GM12891 (cell line): Measurements from ENCODE around the gene ZDHHC4.
"Not testable (repeated sequence)": the region's sequence is repeated elsewhere in the genome, so short reads cannot be mapped to it uniquely, and the experiment has no call there.

Experiments used
- DNase-seq: peaks from one replicate; pipeline ENCODE4 v3.0.0; 2011; ENCODE audit warnings: low spot score; ENCODE audit not compliant: insufficient read length
- FAIRE-seq: peaks from 2 replicates; lab custom pipeline; 2011; peaks lifted over from hg19 to GRCh38; lab: Jason Lieb, UNC
- PAX5 ChIP-seq: IDR thresholded peaks from 2 replicates; pipeline ENCODE4 v1.6.1; 2011; ENCODE audit warnings: low read length, moderate library complexity, mild to moderate bottlenecking; ENCODE audit not compliant: insufficient read depth, severe bottlenecking
- POLR2A ChIP-seq: IDR thresholded peaks from 2 replicates; pipeline ENCODE4 v1.6.1; 2011; ENCODE audit warnings: low read depth, low read length, control low read depth
- POLR2AphosphoS5 ChIP-seq: IDR thresholded peaks from 2 replicates; pipeline ENCODE4 v1.6.1; 2011; ENCODE audit warnings: low read depth, low read length, control low read depth
- POU2F2 ChIP-seq: IDR thresholded peaks from 2 replicates; pipeline ENCODE4 v1.6.1; 2011; ENCODE audit warnings: low read depth, mild to moderate bottlenecking, control low read depth, low read length, moderate library complexity
- SPI1 ChIP-seq: IDR thresholded peaks from 2 replicates; pipeline ENCODE4 v1.6.1; 2011; ENCODE audit warnings: low read depth, low read length, control low read depth
- TAF1 ChIP-seq: IDR thresholded peaks from 2 replicates; pipeline ENCODE4 v1.6.1; 2011; ENCODE audit warnings: low read depth, low read length, control low read depth

The ZDHHC4 gene

DNA sequence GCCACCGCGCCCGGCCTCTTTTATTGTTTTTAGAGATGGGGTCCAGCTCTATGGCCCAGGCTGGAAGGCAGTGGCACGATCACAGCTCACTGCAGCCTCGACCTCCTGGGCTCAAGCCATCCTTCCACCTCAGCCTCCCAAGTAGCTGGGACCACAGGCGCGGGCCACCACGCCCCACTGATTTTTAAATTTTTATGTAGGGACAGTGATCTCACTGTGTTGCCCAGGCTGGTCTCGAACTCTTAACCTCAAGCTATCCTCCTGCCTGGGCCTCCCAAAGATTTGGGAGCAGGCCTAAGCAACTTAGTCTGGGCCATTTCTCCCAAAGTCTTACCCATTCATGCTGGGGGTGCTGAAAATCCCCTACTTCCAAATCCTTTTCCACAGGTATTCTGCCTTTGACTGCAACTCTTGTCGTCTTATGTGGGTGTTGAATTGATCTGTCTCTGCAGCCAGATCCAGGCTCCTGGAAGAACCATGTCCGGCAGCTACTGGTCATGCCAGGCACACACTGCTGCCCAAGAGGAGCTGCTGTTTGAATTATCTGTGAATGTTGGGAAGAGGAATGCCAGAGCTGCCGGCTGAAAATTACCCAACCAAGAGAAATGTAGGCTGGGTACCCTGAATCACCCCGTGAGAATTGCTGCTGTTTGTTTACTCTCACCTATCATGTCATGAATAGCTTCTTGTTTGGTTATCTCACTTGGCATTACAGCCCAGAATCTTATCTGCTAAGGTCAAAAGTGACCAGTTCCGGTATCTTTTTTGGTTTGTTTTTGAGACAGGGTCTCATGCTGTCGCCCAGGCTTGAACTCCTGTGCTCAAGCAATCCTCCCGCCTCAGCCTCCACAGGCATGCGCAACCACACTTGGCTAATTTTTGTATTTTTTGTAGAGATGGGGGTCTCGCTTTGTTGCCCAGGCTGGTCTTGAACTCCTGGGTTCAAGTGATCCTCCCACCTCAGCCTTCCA is 1.1 kb downstream of the ZDHHC4 start:
- no peak for TF ChIP-seq PAX5
- TF ChIP-seq POLR2AphosphoS5, result no peak
- TF ChIP-seq POLR2A, result no peak
- no peak for TF ChIP-seq SPI1
- no peak for TF ChIP-seq TAF1
- TF ChIP-seq POU2F2, result no peak
- no peak for FAIRE-seq
- DNase-seq, result no peak

DNA sequence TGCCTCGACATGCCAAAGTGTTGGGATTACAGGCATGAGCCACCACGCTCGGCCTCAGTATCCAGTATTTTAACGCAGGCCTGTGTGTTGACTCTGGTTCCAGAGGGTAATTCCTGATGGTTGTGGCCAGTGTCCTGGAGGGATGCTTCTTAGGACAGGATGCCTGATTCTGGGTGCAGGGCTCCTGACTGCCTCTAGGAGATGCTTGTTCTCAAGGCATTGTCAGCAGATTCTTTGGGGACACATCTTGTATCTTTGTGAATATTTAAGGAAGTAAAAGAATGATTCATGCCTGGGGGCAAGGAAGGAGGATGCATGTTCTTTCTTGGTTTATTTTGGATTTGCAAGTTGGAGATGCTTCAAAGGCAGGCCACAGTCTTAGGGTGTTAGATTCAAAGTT is 2.2 kb downstream of the ZDHHC4 start:
- DNase-seq, result no peak
- TF ChIP-seq TAF1 (no peak), POLR2A (no peak), SPI1 (no peak), POU2F2 (no peak), PAX5 (no peak), POLR2AphosphoS5 (no peak)
- no peak for FAIRE-seq

DNA sequence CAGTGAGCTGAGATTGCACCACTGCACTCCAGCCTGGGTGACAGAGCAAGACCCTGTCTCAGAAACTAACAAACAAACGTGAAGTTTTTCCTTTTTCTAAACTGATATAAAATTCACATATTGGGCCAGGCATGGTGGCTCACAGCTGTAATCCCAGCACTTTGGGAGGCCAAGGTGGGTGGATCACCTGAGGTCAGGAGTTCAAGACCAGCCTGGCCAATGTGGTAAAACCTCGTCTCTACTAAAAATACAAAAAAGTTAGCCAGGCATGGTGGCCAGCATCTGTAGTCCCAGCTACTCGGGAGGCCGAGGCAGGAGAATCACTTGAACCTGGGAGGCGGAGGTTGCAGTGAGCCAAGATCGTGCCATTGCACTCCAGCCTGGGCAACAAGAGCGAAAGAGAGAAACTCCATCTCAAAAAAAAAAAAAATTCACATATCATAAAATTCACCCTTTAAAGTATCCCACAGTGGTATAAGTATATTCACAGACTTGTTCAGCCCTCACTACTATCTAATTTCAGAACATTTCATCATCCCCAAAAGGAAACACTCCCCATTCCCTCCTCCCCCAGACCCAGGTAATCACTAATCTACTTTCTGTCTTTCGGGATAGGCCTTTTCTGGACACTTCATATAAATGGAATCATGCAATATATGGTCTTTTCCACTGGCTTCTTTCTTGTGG is 8.6 kb downstream of the ZDHHC4 start:
- not testable (repeated sequence) for FAIRE-seq, DNase-seq

DNA sequence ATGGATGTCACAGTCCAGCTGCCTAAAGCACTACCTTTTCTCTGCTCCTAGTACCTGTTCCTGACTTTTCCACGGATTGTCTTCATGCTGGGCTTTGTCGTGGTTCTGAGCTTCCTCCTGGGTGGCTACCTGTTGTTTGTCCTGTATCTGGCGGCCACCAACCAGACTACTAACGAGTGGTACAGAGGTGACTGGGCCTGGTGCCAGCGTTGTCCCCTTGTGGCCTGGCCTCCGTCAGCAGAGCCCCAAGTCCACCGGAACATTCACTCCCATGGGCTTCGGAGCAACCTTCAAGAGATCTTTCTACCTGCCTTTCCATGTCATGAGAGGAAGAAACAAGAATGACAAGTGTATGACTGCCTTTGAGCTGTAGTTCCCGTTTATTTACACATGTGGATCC is 11.3 kb downstream of the ZDHHC4 start:
- TF ChIP-seq POLR2A (no peak), TAF1 (no peak), POU2F2 (no peak), PAX5 (no peak), SPI1 (no peak), POLR2AphosphoS5 (no peak)
- FAIRE-seq (no peak), DNase-seq (no peak)

DNA sequence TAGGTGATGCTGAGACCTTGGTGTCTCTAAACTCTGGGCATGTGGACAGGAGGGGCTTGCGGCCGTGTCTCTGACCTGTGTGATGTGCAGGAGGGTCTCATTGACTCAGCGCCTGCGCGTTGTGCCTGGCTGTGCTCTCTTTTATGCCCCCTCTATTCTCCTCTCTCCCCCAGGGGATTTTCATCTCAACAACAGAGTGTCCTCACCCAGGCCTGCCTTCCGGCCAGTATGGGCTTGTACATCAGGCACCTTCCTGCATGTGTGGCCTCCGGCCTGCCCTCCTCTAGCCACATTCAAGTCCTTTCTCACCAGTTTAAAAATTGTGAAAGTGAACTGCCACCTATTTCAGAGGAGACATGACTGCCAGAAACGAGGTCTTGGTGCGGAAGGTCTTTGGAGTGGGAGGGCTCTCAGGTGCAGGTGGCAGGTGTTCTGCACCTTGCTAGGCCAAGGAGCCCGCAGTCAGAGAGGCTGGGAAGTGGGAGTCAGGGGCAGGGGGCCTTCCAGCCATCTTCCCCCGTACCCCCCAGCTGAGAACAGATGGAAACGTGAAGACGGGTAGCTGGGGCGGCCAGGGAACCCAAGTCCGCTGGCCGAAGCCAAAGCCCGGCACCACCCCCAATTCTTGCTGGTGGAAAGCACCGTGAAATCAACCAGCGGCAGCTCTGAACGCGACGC is 12.0 kb downstream of the ZDHHC4 start:
- no peak for TF ChIP-seq TAF1
- TF ChIP-seq PAX5, result no peak
- TF ChIP-seq SPI1, result no peak
- no peak for TF ChIP-seq POLR2A
- no peak for TF ChIP-seq POU2F2
- TF ChIP-seq POLR2AphosphoS5, result no peak
- FAIRE-seq, result no peak
- DNase-seq, result no peak

DNA sequence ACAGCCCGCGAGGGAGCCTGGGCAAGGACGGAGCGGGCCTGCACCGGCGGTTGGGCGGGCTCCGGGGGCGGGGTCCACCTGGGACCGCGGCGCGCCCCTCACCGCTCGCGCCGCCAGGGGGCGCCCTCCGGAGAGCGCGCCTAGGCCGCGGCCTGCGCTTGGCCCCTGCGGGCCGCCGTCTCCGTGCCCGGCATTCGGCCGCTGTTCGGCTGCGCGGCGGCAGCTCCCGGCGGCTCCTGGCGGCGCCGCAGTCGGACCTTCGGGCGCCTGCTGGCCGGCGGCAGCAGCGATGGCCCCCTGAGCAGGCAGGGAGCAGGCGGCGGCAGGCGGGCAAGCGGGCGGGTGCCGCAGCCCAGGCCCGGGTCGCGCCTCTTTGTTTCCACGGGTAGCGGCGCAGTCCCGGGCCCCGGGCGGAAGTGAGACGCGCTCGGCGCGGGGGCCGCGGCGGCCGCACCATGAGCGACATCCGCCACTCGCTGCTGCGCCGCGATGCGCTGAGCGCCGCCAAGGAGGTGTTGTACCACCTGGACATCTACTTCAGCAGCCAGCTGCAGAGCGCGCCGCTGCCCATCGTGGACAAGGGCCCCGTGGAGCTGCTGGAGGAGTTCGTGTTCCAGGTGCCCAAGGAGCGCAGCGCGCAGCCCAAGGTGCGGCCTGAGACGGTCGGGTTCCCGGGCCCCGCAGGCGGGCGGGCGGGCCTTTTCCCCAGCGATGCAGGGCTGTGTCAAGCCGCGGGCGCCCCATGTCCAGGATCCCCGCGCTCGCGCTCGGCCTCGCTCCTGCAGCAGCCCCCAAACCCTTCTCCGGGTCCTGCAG is 12.8 kb downstream of the ZDHHC4 start, which contains the start of gene INTS15:
Gene INTS15, plus strand, starts transcription at position 193 of the 816 bp plus-strand sequence. Its CDS starts 263 bp downstream, at position 456.
- FAIRE-seq (peak; percentile 94), DNase-seq (peak; percentile 89)
- TF ChIP-seq SPI1 (peak; percentile 65), POLR2A (peak; percentile 84), POU2F2 (0 out of 2 replicates have a peak, but pooled peaks have one; percentile 26), POLR2AphosphoS5 (peak; percentile 78), TAF1 (peak; percentile 94), PAX5 (peak; percentile 74)

DNA sequence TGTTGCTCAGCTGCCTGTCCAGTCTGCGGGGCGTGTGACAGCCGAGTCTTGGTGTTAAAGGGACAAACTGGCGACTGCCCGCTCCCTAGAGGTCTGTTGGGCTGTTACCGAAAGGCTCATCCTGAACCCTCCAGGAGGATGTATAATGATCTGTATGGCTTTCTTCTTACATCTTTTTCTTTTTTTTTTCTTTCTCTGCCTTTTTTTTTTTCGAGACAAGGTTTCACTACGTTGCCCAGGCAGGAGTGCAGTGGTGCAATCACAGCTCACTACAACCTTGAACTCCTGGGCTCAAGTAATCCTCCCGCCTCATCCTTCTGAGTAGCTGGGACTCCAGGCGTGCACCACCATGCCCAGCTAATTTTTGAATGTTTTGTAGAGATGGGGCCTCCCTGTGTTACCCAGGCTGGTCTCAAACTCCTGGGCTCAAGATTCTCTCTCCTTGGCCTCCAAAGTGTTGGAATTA is 13.4 kb downstream of the ZDHHC4 start:
- no peak for DNase-seq
- peak; percentile 43 for FAIRE-seq

DNA sequence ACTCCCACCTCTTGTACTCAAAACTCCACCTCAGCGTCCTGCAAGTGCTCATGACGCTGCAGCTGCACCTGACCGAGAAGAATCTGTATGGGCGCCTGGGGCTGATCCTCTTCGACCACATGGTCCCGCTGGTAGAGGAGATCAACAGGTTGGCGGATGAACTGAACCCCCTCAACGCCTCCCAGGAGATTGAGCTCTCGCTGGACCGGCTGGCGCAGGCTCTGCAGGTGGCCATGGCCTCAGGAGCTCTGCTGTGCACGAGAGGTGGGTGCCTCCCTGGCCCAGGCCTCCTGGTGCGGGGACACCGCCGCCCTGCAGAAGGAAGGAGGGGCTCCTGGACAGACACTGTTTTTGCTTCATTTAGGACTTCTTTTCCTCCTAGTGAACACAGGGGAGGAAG is 22.8 kb downstream of the ZDHHC4 start:
- no peak for TF ChIP-seq POU2F2
- TF ChIP-seq TAF1, result no peak
- TF ChIP-seq POLR2AphosphoS5, result no peak
- TF ChIP-seq POLR2A, result no peak
- no peak for TF ChIP-seq SPI1
- no peak for TF ChIP-seq PAX5
- DNase-seq, result no peak
- FAIRE-seq, result no peak

More for the DNA sequence above, 13.4 kb downstream of the ZDHHC4 start:
- no peak for TF ChIP-seq POLR2A
- no peak for TF ChIP-seq POU2F2
- no peak for TF ChIP-seq TAF1
- TF ChIP-seq POLR2AphosphoS5, result no peak
- no peak for TF ChIP-seq PAX5
- no peak for TF ChIP-seq SPI1

DNA sequence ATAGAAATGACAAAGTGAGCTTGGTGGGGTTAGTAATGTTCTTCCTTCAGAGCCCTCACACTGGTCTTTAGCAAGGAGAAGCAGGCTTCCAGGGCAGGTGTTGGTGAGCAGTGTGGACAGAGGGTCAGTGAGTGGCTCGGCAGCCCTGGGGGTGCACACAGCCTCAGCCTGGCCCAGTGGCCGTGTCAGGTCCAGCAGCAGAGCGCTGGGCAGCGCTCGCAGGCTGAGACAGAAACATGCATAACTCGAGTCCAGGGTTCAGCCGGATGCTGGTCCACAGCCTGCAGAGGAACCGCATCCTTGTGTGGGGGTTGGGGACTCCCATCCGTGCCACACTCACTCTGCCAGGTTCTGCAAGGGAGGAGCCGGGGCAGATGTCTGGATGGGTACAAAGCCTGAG is 27.2 kb downstream of the ZDHHC4 start:
- no peak for DNase-seq
- TF ChIP-seq PAX5 (no peak), TAF1 (no peak), POU2F2 (no peak), SPI1 (no peak), POLR2A (no peak), POLR2AphosphoS5 (no peak)
- no peak for FAIRE-seq
